Ishikawa (cell line): ENCODE data around the gene CLDN9.

Experiments used
- CEBPB ChIP-seq: IDR thresholded peaks from 2 replicates; pipeline ENCODE4 v1.6.1; 2012
- CREB1 ChIP-seq: IDR thresholded peaks from 2 replicates; pipeline ENCODE4 v1.6.1; 2012; ENCODE audit warnings: low read depth
- EGR1 ChIP-seq: IDR thresholded peaks from 2 replicates; pipeline ENCODE4 v1.6.1; 2012
- EP300 ChIP-seq: IDR thresholded peaks from 2 replicates; pipeline ENCODE4 v1.6.1; 2012; ENCODE audit warnings: borderline replicate concordance
- FOXM1 ChIP-seq: IDR thresholded peaks from 2 replicates; pipeline ENCODE4 v1.6.1; 2012; ENCODE audit warnings: low read depth, borderline replicate concordance
- NFIC ChIP-seq: IDR thresholded peaks from 2 replicates; pipeline ENCODE4 v1.6.1; 2012
- RAD21 ChIP-seq: IDR thresholded peaks from 2 replicates; pipeline ENCODE4 v1.6.1; 2012; ENCODE audit warnings: low read depth
- TAF1 ChIP-seq: IDR thresholded peaks from 2 replicates; pipeline ENCODE4 v1.6.1; 2012; ENCODE audit warnings: low read depth, mild to moderate bottlenecking
- TCF12 ChIP-seq: IDR thresholded peaks from 2 replicates; pipeline ENCODE4 v1.6.1; 2012; ENCODE audit warnings: low read depth
- TEAD4 ChIP-seq: IDR thresholded peaks from 2 replicates; pipeline ENCODE4 v1.6.1; 2012
- USF1 ChIP-seq: IDR thresholded peaks from 2 replicates; pipeline ENCODE4 v1.6.1; 2012
- YY1 ChIP-seq: IDR thresholded peaks from 2 replicates; pipeline ENCODE4 v1.6.1; 2012; ENCODE audit warnings: low read depth
- ZBTB7A ChIP-seq: IDR thresholded peaks from 2 replicates; pipeline ENCODE4 v1.6.1; 2012; ENCODE audit warnings: low read depth
- TF ChIP-seq, protein P1 (sequence below): IDR thresholded peaks from 2 replicates; pipeline ENCODE4 v1.6.1; 2012; ENCODE audit warnings: low read depth, mild to moderate bottlenecking
- TF ChIP-seq, protein P2 (sequence below): IDR thresholded peaks from 2 replicates; pipeline ENCODE4 v1.6.1; 2012

CLDN9 gene

GRCh38 chr16:2982402-2982801 is 30.3 kb upstream of the CLDN9 start:
- TF ChIP-seq RAD21 = no peak
- TF ChIP-seq, protein P1, sequence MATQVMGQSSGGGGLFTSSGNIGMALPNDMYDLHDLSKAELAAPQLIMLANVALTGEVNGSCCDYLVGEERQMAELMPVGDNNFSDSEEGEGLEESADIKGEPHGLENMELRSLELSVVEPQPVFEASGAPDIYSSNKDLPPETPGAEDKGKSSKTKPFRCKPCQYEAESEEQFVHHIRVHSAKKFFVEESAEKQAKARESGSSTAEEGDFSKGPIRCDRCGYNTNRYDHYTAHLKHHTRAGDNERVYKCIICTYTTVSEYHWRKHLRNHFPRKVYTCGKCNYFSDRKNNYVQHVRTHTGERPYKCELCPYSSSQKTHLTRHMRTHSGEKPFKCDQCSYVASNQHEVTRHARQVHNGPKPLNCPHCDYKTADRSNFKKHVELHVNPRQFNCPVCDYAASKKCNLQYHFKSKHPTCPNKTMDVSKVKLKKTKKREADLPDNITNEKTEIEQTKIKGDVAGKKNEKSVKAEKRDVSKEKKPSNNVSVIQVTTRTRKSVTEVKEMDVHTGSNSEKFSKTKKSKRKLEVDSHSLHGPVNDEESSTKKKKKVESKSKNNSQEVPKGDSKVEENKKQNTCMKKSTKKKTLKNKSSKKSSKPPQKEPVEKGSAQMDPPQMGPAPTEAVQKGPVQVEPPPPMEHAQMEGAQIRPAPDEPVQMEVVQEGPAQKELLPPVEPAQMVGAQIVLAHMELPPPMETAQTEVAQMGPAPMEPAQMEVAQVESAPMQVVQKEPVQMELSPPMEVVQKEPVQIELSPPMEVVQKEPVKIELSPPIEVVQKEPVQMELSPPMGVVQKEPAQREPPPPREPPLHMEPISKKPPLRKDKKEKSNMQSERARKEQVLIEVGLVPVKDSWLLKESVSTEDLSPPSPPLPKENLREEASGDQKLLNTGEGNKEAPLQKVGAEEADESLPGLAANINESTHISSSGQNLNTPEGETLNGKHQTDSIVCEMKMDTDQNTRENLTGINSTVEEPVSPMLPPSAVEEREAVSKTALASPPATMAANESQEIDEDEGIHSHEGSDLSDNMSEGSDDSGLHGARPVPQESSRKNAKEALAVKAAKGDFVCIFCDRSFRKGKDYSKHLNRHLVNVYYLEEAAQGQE = no peak
- no peak for TF ChIP-seq TEAD4
- TF ChIP-seq EP300 = no peak
- TF ChIP-seq NFIC = no peak
- no peak for TF ChIP-seq USF1
- TF ChIP-seq YY1 = no peak
- TF ChIP-seq TCF12 = no peak
- TF ChIP-seq FOXM1 = no peak
- TF ChIP-seq CREB1 = no peak
- TF ChIP-seq TAF1 = no peak
- TF ChIP-seq ZBTB7A = no peak
- TF ChIP-seq, protein P2, sequence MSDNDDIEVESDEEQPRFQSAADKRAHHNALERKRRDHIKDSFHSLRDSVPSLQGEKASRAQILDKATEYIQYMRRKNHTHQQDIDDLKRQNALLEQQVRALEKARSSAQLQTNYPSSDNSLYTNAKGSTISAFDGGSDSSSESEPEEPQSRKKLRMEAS = no peak
- no peak for TF ChIP-seq CEBPB
- TF ChIP-seq EGR1 = no peak

- peak; percentile 71; the same call in 1 of the 2 replicates for TF ChIP-seq RAD21
- 0 out of 2 replicates have a peak, but pooled peaks have one; percentile 6 for TF ChIP-seq YY1
- TF ChIP-seq NFIC = no peak
- TF ChIP-seq TCF12 = peak; percentile 21; the same call in 1 of the 2 replicates
- TF ChIP-seq, protein P2 = peak; percentile 75
Measured at GRCh38 chr16:2983706-2984136, 29.0 kb upstream of the CLDN9 start.

DNA sequence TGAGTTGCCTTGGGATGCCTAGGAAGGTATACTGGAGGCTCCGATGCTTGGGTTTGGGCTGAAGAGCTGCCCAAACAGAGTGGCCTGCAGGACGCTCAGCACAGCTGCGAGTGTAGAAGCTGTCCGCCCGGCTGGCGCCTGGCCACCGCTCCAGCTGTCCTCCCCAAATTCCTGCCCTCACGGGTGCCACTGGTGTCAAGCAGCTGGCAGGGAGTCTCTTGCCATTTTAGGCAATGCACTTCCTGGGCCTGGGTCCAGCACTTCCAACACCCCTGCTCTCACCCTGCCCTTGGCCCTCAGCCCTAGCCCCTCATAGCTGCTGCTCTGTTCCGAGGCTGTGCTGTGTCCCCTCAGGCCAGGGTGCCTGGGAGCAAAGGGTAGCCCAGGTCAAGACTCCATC is 27.3 kb upstream of the CLDN9 start:
- TF ChIP-seq NFIC = 0 out of 2 replicates have a peak, but pooled peaks have one; percentile 21
- peak; percentile 20; the same call in 1 of the 2 replicates for TF ChIP-seq TEAD4
- no peak for TF ChIP-seq EP300
- TF ChIP-seq, protein P1 = no peak

DNA sequence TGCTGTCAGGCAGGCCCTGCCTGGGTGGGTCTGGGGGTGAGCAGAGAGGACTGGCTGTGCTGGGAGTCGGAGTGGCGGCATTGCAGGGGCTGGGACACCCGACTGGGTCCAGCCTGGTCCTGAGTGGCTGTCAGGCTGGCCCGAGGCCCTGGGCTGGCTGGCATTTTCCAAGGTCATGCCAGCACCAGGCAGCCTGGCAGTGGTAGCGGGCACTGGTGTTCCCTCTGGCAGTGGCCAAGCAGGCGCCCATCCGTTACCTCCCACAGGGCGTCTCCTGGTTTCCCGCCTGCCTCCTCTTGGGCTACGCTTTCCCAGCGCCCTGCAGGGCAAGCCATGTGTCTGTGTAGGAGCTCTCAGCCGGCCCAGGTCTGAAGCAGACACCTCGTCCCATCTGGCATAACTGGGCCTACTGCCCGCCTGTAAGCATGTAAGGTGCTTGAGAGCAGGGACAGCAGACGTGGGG is 26.8 kb upstream of the CLDN9 start:
- TF ChIP-seq TCF12 = no peak
- TF ChIP-seq FOXM1 = no peak
- TF ChIP-seq YY1 = no peak
- no peak for TF ChIP-seq NFIC
- TF ChIP-seq, protein P1 = no peak
- TF ChIP-seq EP300 = no peak
- no peak for TF ChIP-seq TAF1

GRCh38 chr16:2986623-2987188 is 26.0 kb upstream of the CLDN9 start:
- TF ChIP-seq USF1 = no peak
- no peak for TF ChIP-seq TAF1
- TF ChIP-seq, protein P2 = no peak
- no peak for TF ChIP-seq YY1
- TF ChIP-seq EP300 = no peak
- no peak for TF ChIP-seq RAD21
- TF ChIP-seq TEAD4 = no peak
- TF ChIP-seq NFIC = no peak
- no peak for TF ChIP-seq FOXM1
- no peak for TF ChIP-seq ZBTB7A
- no peak for TF ChIP-seq TCF12
- TF ChIP-seq CEBPB = no peak
- no peak for TF ChIP-seq CREB1
- no peak for TF ChIP-seq EGR1
